K562 (cell line): ENCODE results near the gene DEF6. TPM values are rescaled to one million over a fixed set of nuclear protein-coding genes. Genes with fewer than 3 reads are reported as not detected.

ENCODE experiments used
- MTA1 ChIP-seq: fragments of 450-650 bp; IDR thresholded peaks from 2 replicates; pipeline ENCODE4 v1.6.1; 2017; ENCODE audit warnings: borderline replicate concordance
- RFX1 ChIP-seq: fragments of 450-650 bp; IDR thresholded peaks from 2 replicates; pipeline ENCODE4 v1.6.1; 2016; ENCODE audit warnings: mild to moderate bottlenecking, moderate library complexity
- ZNF224 ChIP-seq: sonication (generic); formaldehyde crosslinking; IDR thresholded peaks from 2 replicates; pipeline ENCODE4 v1.8.0; 2022; ENCODE audit warnings: mild to moderate bottlenecking, missing genetic modification reagents
- ZNF24 ChIP-seq: fragments of 450-650 bp; IDR thresholded peaks from 2 replicates; pipeline ENCODE4 v1.6.1; 2016
- polyA plus RNA-seq, 8 experiments: library from polyadenylated mRNA; depleted of rRNA in 4 of 8; stranded (reverse) in 5 of 8; unstranded in 3 of 8; fragments of >200 nt; fragmentation: Nextera tagmentation in 2 of 8; fragmentation: Illumina TruSeq in 1 of 8; extraction: Ambion mirVana in 2 of 8; extraction: Trizol in 1 of 8; gene quantifications; 2 replicates each; pipeline versions ENCODE4 v1.2.1 to v1.2.3, GENCODE V29; 2011 to 2014; ENCODE audit warnings: inconsistent platforms in 1 of 8, missing spikeins in 1 of 8
- total RNA-seq, 7 experiments: library from RNA; depleted of rRNA in 6 of 7; stranded (reverse); fragments of >200 nt in 6 of 7; fragmentation: Illumina TruSeq in 2 of 7; extraction: Trizol in 2 of 7; gene quantifications; 2 replicates each; pipeline versions ENCODE4 v1.2.1 to v1.2.3, GENCODE V29; 2011 to 2021; ENCODE audit warnings: low replicate concordance in 1 of 7
- TF ChIP-seq, protein P1 (sequence below), 2 experiments: fragments of 450-650 bp in 1 of 2; sonication (generic) in 1 of 2; formaldehyde crosslinking in 1 of 2; IDR thresholded peaks; 2 replicates each; pipeline versions ENCODE4 v1.7.1 to v1.9.0; 2016 to 2022; ENCODE audit warnings: inconsistent platforms in 1 of 2, mild to moderate bottlenecking in 1 of 2, missing genetic modification reagents in 1 of 2

The DEF6 gene
- total and polyA plus RNA-seq, 9 of the 15 experiments (the other 6 are each of a cell fraction or from before 2014, with no cell fraction given): 1.3 to 44.6 (median 22.7) TPM

DNA sequence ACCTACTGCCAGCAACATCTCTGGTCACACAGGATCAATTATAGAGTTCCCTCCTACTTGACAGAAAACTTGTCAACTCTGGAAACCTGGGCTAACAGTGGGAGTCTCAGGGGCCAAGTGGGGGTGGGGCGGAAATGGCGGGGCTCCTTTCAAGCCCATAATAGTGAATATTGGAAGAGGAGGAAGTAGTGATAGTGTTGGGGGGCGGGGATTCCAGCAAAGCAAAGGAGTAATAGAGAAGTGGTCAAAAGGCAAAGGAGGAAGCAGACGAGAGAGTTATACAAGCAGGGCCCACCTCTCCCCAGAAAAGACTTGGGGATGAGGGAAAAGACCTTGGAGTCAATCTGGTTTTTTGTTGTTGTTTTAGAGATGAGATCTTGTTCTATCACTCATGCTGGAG is 2.1 kb downstream of the DEF6 start (continued):
- TF ChIP-seq, protein P1, sequence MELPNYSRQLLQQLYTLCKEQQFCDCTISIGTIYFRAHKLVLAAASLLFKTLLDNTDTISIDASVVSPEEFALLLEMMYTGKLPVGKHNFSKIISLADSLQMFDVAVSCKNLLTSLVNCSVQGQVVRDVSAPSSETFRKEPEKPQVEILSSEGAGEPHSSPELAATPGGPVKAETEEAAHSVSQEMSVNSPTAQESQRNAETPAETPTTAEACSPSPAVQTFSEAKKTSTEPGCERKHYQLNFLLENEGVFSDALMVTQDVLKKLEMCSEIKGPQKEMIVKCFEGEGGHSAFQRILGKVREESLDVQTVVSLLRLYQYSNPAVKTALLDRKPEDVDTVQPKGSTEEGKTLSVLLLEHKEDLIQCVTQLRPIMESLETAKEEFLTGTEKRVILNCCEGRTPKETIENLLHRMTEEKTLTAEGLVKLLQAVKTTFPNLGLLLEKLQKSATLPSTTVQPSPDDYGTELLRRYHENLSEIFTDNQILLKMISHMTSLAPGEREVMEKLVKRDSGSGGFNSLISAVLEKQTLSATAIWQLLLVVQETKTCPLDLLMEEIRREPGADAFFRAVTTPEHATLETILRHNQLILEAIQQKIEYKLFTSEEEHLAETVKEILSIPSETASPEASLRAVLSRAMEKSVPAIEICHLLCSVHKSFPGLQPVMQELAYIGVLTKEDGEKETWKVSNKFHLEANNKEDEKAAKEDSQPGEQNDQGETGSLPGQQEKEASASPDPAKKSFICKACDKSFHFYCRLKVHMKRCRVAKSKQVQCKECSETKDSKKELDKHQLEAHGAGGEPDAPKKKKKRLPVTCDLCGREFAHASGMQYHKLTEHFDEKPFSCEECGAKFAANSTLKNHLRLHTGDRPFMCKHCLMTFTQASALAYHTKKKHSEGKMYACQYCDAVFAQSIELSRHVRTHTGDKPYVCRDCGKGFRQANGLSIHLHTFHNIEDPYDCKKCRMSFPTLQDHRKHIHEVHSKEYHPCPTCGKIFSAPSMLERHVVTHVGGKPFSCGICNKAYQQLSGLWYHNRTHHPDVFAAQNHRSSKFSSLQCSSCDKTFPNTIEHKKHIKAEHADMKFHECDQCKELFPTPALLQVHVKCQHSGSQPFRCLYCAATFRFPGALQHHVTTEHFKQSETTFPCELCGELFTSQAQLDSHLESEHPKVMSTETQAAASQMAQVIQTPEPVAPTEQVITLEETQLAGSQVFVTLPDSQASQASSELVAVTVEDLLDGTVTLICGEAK (IDR thresholded peaks at IDR 0.05): 0 out of 2 replicates have a peak, but pooled peaks have one; percentile 29
- TF ChIP-seq, protein P1 (CRISPR knock-in tag; IDR thresholded peaks at IDR 0.05): no peak
- TF ChIP-seq ZNF24: peak; percentile 70; the same call in 1 of the 2 replicates
- TF ChIP-seq MTA1: 0 out of 2 replicates have a peak, but pooled peaks have one; percentile 27
- TF ChIP-seq ZNF224 (CRISPR knock-in tag): no peak
- TF ChIP-seq RFX1: no peak
